Lung (tissue), 12 donors: Measurements from ENCODE around the gene IL1RAPL1. TPM values are rescaled to one million over a fixed set of nuclear protein-coding genes. Genes with fewer than 3 reads are reported as not detected.

Source experiments
- ATAC-seq: fragments of 200-7000 bp; cut with Tn5 transposase; one replicate; pipeline ENCODE4 v1.9.1; 2020; ENCODE audit warnings: moderate number of reproducible peaks; ENCODE audit not compliant: insufficient read depth, low FRiP score
- DNase-seq, 3 donors: peaks; one replicate each; pipeline ENCODE4 v3.0.0-alpha.2; 2013 to 2017
- H3K27ac ChIP-seq, 2 donors: one replicate each; pipeline ENCODE4 v1.5.1; 2013; ENCODE audit warnings: mild to moderate bottlenecking in 2 of 2, moderate library complexity in 2 of 2, control low read depth in 1 of 2, inconsistent platforms in 1 of 2, low read depth in 1 of 2, low read length in 1 of 2
- H3K27me3 ChIP-seq, 3 donors: one replicate each; pipeline ENCODE4 v1.5.1; 2013; ENCODE audit warnings: low read length in 2 of 3; ENCODE audit not compliant: control insufficient read depth in 3 of 3, insufficient read depth in 3 of 3
- H3K36me3 ChIP-seq, 4 donors: one replicate each; pipeline ENCODE4 v1.5.1; 2013; ENCODE audit warnings: low read length in 4 of 4, mild to moderate bottlenecking in 1 of 4, moderate library complexity in 1 of 4; ENCODE audit not compliant: control insufficient read depth in 4 of 4, insufficient read depth in 4 of 4
- H3K4me1 ChIP-seq, 5 donors: one replicate each; pipeline ENCODE4 v1.5.1; 2013; ENCODE audit warnings: low read length in 5 of 5, mild to moderate bottlenecking in 2 of 5, moderate library complexity in 1 of 5; ENCODE audit not compliant: control insufficient read depth in 5 of 5, insufficient read depth in 5 of 5
- H3K4me3 ChIP-seq: one replicate; pipeline ENCODE4 v1.5.1; 2013; ENCODE audit warnings: mild to moderate bottlenecking, control low read depth, moderate library complexity
- H3K9ac ChIP-seq, 2 donors: one replicate each; pipeline ENCODE4 v1.5.1; 2013; ENCODE audit warnings: low read length in 2 of 2, control low read depth in 1 of 2; ENCODE audit not compliant: insufficient read depth in 1 of 2
- H3K9me3 ChIP-seq, 4 donors: one replicate each; pipeline ENCODE4 v1.5.1; 2013; ENCODE audit warnings: low read length in 3 of 4, mild to moderate bottlenecking in 1 of 4, moderate library complexity in 1 of 4; ENCODE audit not compliant: control insufficient read depth in 4 of 4, insufficient read depth in 3 of 4
- WGBS, 2 donors: extraction: QIAGEN DNeasy Blood & Tissue Kit; methylation state at CpG; one replicate each; pipeline ENCODE4 v1.1.7; 2013; 5-methylcytosine and 5-hydroxymethylcytosine counted together
- polyA plus RNA-seq, 2 donors: library from polyadenylated mRNA; stranded (reverse); fragments of 200-250 nt; gene quantifications; one replicate each; pipeline ENCODE4 v1.2.1, GENCODE V29; 2013
- total RNA-seq, 2 donors: library from RNA; depleted of rRNA in 1 of 2; stranded (reverse); fragments of >200 nt in 1 of 2; gene quantifications; one replicate each; pipeline ENCODE4 v1.2.1, GENCODE V29; 2014 to 2021
- TF ChIP-seq, protein P1 (sequence below): IDR thresholded peaks from 2 replicates; pipeline ENCODE4 v1.5.1; 2012; ENCODE audit warnings: mild to moderate bottlenecking; ENCODE audit errors: control extremely low read depth, extremely low read depth
- donor health status: control.
- donor health status: control.
- donor health status: Bipolar disorder and iron deficiency.
- donor health status: healthy.
- donor health status: DM: yes; HTN: yes; CAD: no.

The IL1RAPL1 gene
- total and polyA plus RNA-seq, 4 donors, result 2.2 TPM; not detected in 3

DNA sequence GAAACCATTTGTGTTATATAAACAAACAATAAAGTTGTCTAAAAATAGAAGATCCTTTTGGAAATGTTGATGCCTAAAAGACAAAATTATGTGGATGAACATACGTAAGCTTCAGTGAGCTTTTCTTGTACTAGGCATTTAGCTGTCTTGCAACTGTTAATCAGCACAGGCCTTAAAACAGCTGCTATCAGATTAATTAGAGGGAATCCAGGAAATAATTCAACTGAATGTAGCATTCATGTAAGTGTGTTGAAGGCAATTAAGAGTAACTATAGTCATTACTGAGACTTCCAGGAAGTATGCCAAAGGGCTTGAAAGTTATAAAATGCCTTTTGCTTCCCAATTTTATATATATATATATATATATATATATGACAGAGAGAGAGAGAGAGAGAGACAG is 248.7 kb downstream of the IL1RAPL1 start:
- H3K4me1 ChIP-seq, result no peaks in the 10 kb centered on the region

DNA sequence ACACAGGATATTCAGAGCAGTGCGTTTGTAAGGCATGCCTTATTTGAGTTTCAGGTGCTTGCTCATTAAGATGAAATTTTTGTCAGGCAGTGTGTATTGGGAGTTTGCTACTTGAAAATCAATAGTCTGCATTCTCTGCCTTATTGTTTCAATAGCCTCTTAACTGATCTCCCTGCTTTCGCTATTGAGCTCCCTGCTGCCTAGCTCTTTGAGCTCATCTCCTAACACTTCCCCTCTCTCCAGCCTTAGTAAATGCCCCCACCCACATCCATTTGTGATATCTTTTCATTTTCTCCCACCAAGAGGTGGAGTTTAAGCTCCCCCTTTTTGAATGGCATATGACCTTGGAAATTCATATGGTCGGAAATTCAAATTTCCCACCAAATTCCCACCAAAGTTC is 256.6 kb downstream of the IL1RAPL1 start:
- Histone ChIP-seq H3K27me3 (peaks cover 0 to 3% (median 0%) of the 10 kb centered on the region in 3 donors), H3K9ac (no peak overlapping the region), H3K4me3 (no peak overlapping the region), H3K4me1 (peaks cover 0 to 3% (median 0%) of the 10 kb centered on the region in 5 donors), H3K9me3 (no peaks in the 10 kb centered on the region), H3K27ac (no peak overlapping the region), H3K36me3 (no peaks in the 10 kb centered on the region)
- 50 to 84% methylated on average over 3 of the region's 3 CpGs for WGBS, 2 donors
- ATAC-seq (no peak), DNase-seq (no peak)
- TF ChIP-seq, protein P1, sequence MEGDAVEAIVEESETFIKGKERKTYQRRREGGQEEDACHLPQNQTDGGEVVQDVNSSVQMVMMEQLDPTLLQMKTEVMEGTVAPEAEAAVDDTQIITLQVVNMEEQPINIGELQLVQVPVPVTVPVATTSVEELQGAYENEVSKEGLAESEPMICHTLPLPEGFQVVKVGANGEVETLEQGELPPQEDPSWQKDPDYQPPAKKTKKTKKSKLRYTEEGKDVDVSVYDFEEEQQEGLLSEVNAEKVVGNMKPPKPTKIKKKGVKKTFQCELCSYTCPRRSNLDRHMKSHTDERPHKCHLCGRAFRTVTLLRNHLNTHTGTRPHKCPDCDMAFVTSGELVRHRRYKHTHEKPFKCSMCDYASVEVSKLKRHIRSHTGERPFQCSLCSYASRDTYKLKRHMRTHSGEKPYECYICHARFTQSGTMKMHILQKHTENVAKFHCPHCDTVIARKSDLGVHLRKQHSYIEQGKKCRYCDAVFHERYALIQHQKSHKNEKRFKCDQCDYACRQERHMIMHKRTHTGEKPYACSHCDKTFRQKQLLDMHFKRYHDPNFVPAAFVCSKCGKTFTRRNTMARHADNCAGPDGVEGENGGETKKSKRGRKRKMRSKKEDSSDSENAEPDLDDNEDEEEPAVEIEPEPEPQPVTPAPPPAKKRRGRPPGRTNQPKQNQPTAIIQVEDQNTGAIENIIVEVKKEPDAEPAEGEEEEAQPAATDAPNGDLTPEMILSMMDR, result no peak

More for the DNA sequence above, 248.7 kb downstream of the IL1RAPL1 start:
- Histone ChIP-seq H3K9ac (no peak overlapping the region), H3K4me3 (no peak overlapping the region), H3K27me3 (no peaks in the 10 kb centered on the region), H3K27ac (no peak overlapping the region), H3K9me3 (no peaks in the 10 kb centered on the region), H3K36me3 (no peaks in the 10 kb centered on the region)
- ATAC-seq, result no peak
- WGBS, 2 donors, result 77 to 86% methylated on average over 1 of the region's 1 CpG
- TF ChIP-seq, protein P1, result no peak
- DNase-seq, result peak in 2 of 3 donors; percentile 5 to 20

DNA sequence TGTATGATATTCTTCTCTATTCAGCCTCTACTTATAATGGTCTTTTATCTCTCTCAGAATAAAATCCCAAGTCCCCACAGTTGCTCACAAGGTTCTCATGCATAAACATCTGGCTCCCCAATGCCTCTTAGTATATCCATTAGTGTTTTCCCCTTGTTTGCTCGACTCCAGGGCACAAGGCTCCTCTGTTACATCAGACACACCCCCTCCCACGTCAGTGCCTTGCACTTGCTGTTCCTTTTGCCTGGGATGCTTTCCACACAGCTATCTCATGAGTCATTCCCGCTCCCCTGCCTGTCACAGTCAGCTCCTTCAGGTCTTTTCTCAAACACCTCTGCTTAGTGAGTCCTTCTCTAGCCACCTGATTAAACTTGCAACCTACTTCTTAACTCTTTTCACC is 260.2 kb downstream of the IL1RAPL1 start:
- WGBS, 2 donors, result 32 to 68% methylated on average over 3 of the region's 3 CpGs
- no peak for DNase-seq

More for the DNA sequence above, 260.2 kb downstream of the IL1RAPL1 start:
- Histone ChIP-seq H3K9ac (no peak overlapping the region), H3K27ac (peak overlapping the region in 1 of 2 donors; percentile 60), H3K4me1 (peaks cover 0 to 3% (median 0%) of the 10 kb centered on the region in 5 donors), H3K4me3 (no peak overlapping the region), H3K36me3 (no peaks in the 10 kb centered on the region), H3K9me3 (no peaks in the 10 kb centered on the region), H3K27me3 (peaks cover 0 to 3% (median 0%) of the 10 kb centered on the region in 3 donors)
- ATAC-seq, result no peak
- TF ChIP-seq, protein P1, result no peak
